Measurements from ENCODE around the gene NXNL1. TPM values are rescaled to one million over a fixed set of nuclear protein-coding genes. Genes with fewer than 3 reads are reported as not detected.

The NXNL1 gene
- total and polyA plus RNA-seq, 2 of the 13 experiments (the other 11 are each of a cell fraction or from before 2014, with no cell fraction given) = not detected

GRCh38 chr19:17496337-17496997, 35.7 kb upstream of the NXNL1 start (continued):
- TF ChIP-seq UBTF (CRISPR knock-in tag; IDR thresholded peaks at IDR 0.05) (no peak), AGO2 (optimal IDR thresholded peaks at IDR 0.05; ENCODE audit: low read depth, low read length) (peak; percentile 43), ZBED4 (CRISPR knock-in tag; IDR thresholded peaks at IDR 0.05; ENCODE audit: borderline replicate concordance) (no peak), THAP11 (CRISPR knock-in tag; IDR thresholded peaks at IDR 0.05) (peak; percentile 62), ZNF770 (CRISPR knock-in tag; IDR thresholded peaks at IDR 0.05) (peak; percentile 42; the same call in 1 of the 2 replicates), ZNF501 (CRISPR knock-in tag; IDR thresholded peaks at IDR 0.05) (peak; percentile 17; the same call in 1 of the 2 replicates), NR2F6 (IDR thresholded peaks at IDR 0.05) (peak; percentile 42; the same call in 1 of the 2 replicates), NR2F6 (CRISPR knock-in tag; IDR thresholded peaks at IDR 0.05) (peak; percentile 71), ZNF580 (CRISPR knock-in tag; IDR thresholded peaks at IDR 0.05; ENCODE audit: borderline replicate concordance, low read depth) (peak; percentile 79; the same call in 1 of the 2 replicates), FOSL1 (CRISPR knock-in tag; IDR thresholded peaks at IDR 0.05; ENCODE audit: borderline replicate concordance) (no peak), SAFB2 (CRISPR knock-in tag; IDR thresholded peaks at IDR 0.05; ENCODE audit: borderline replicate concordance, low read depth) (0 out of 2 replicates have a peak, but pooled peaks have one; percentile 30), GATAD1 (CRISPR knock-in tag; IDR thresholded peaks at IDR 0.05) (peak; percentile 39; the same call in 1 of the 2 replicates), ESRRA (CRISPR knock-in tag; IDR thresholded peaks at IDR 0.05; ENCODE audit: low read depth) (0 out of 2 replicates have a peak, but pooled peaks have one; percentile 30), TOE1 (CRISPR knock-in tag; IDR thresholded peaks at IDR 0.05) (no peak), RARA (CRISPR knock-in tag; IDR thresholded peaks at IDR 0.05) (0 out of 2 replicates have a peak, but pooled peaks have one; percentile 8), CCAR2 (optimal IDR thresholded peaks at IDR 0.05; ENCODE audit: low read depth, low read length) (peak; percentile 80), SSRP1 (CRISPR knock-in tag; IDR thresholded peaks at IDR 0.05) (peak; percentile 40; the same call in 1 of the 2 replicates), KDM2A (CRISPR knock-in tag; IDR thresholded peaks at IDR 0.05; ENCODE audit: borderline replicate concordance, low read depth) (peak; percentile 77), ZNF614 (CRISPR knock-in tag; IDR thresholded peaks at IDR 0.05; ENCODE audit: borderline replicate concordance) (0 out of 2 replicates have a peak, but pooled peaks have one; percentile 18), ZBTB7B (CRISPR knock-in tag; IDR thresholded peaks at IDR 0.05) (0 out of 2 replicates have a peak, but pooled peaks have one; percentile 24)

Measured in HepG2 (cell line).